H9 (cell line): ENCODE data around the gene NCAPH2. TPM values are rescaled to one million over a fixed set of nuclear protein-coding genes. Genes with fewer than 3 reads are reported as not detected.

ENCODE experiments used
- DNase-seq: peaks from one replicate; pipeline ENCODE4 v3.0.0-alpha.2; 2017
- H2AFZ ChIP-seq: one replicate; pipeline ENCODE4 v1.6.1; 2013; ENCODE audit warnings: mild to moderate bottlenecking, low read length, control low read depth, moderate library complexity
- H2AK5ac ChIP-seq: 2 replicates; pipeline ENCODE4 v1.6.1; 2013; ENCODE audit warnings: low read length, control low read depth, mixed read lengths; ENCODE audit not compliant: insufficient read length
- H2BK120ac ChIP-seq: one replicate; pipeline ENCODE4 v1.6.1; 2013; ENCODE audit warnings: low read depth, mild to moderate bottlenecking, low read length, control low read depth, inconsistent platforms; ENCODE audit not compliant: poor library complexity, severe bottlenecking
- H2BK12ac ChIP-seq: 2 replicates; pipeline ENCODE4 v1.6.1; 2013; ENCODE audit warnings: low read length, control low read depth, mixed read lengths, low read depth; ENCODE audit not compliant: insufficient read length
- H2BK15ac ChIP-seq: 2 replicates; pipeline ENCODE4 v1.6.1; 2013; ENCODE audit warnings: low read depth, low read length, control low read depth
- H2BK20ac ChIP-seq: one replicate; pipeline ENCODE4 v1.6.1; 2013; ENCODE audit warnings: low read depth, mild to moderate bottlenecking, low read length, control low read depth, inconsistent platforms; ENCODE audit not compliant: poor library complexity, severe bottlenecking
- H2BK5ac ChIP-seq: 2 replicates; pipeline ENCODE4 v1.6.1; 2013; ENCODE audit warnings: low read length, control low read depth, mixed read lengths; ENCODE audit not compliant: insufficient read length
- H3K14ac ChIP-seq: 2 replicates; pipeline ENCODE4 v1.6.1; 2013; ENCODE audit warnings: low read length, control low read depth; ENCODE audit not compliant: insufficient read depth
- H3K18ac ChIP-seq: 2 replicates; pipeline ENCODE4 v1.6.1; 2013; ENCODE audit warnings: low read depth, mild to moderate bottlenecking, mixed read lengths, low read length, control low read depth; ENCODE audit not compliant: insufficient read length
- H3K23ac ChIP-seq: 2 replicates; pipeline ENCODE4 v1.6.1; 2013; ENCODE audit warnings: low read length, control low read depth, mixed read lengths, low read depth; ENCODE audit not compliant: insufficient read length
- H3K23me2 ChIP-seq: 2 replicates; pipeline ENCODE4 v1.6.1; 2013; ENCODE audit warnings: low read depth, mild to moderate bottlenecking, mixed read lengths, low read length, control low read depth; ENCODE audit not compliant: insufficient read length, poor library complexity, severe bottlenecking
- H3K27ac ChIP-seq: 2 replicates; pipeline ENCODE4 v1.5.1; 2013; ENCODE audit warnings: low read length, control low read depth, mixed read lengths, low read depth; ENCODE audit not compliant: insufficient read length
- H3K27me3 ChIP-seq: 2 replicates; pipeline ENCODE4 v1.6.1; 2013; ENCODE audit warnings: low read length, control low read depth, inconsistent platforms; ENCODE audit not compliant: insufficient read depth
- H3K4ac ChIP-seq: 2 replicates; pipeline ENCODE4 v1.6.1; 2013; ENCODE audit warnings: low read depth, mild to moderate bottlenecking, control low read depth, inconsistent platforms, low read length, moderate library complexity
- H3K4me1 ChIP-seq: 2 replicates; pipeline ENCODE4 v1.6.1; 2013; ENCODE audit warnings: low read length, control low read depth, inconsistent platforms; ENCODE audit not compliant: insufficient read depth
- H3K4me2 ChIP-seq: 2 replicates; pipeline ENCODE4 v1.6.1; 2013; ENCODE audit warnings: low read length, control low read depth, mixed read lengths; ENCODE audit not compliant: insufficient read length, insufficient read depth
- H3K56ac ChIP-seq: 2 replicates; pipeline ENCODE4 v1.6.1; 2013; ENCODE audit warnings: low read depth, mild to moderate bottlenecking, mixed read lengths, low read length, control low read depth; ENCODE audit not compliant: insufficient read length
- H3K79me1 ChIP-seq: 2 replicates; pipeline ENCODE4 v1.6.1; 2013; ENCODE audit warnings: low read depth, mild to moderate bottlenecking, moderate library complexity, low read length, control low read depth, inconsistent platforms; ENCODE audit not compliant: insufficient read depth, poor library complexity, severe bottlenecking
- H3K79me2 ChIP-seq: 2 replicates; pipeline ENCODE4 v1.6.1; 2013; ENCODE audit warnings: low read length, control low read depth, inconsistent platforms; ENCODE audit not compliant: insufficient read depth
- H3K9ac ChIP-seq: 2 replicates; pipeline ENCODE4 v1.6.1; 2013; ENCODE audit warnings: low read length, control low read depth, mixed read lengths; ENCODE audit not compliant: insufficient read length; ENCODE audit errors: extremely low read depth
- H3K9me3 ChIP-seq: one replicate; pipeline ENCODE4 v1.6.1; 2013; ENCODE audit warnings: low read depth, low read length, inconsistent platforms; ENCODE audit not compliant: control insufficient read depth
- H3T11ph ChIP-seq: one replicate; pipeline ENCODE4 v1.6.1; 2013; ENCODE audit warnings: mild to moderate bottlenecking, low read length, control low read depth, inconsistent platforms
- H4K20me1 ChIP-seq: one replicate; pipeline ENCODE4 v1.6.1; 2013; ENCODE audit not compliant: control insufficient read depth, insufficient read length, insufficient read depth
- H4K5ac ChIP-seq: 2 replicates; pipeline ENCODE4 v1.6.1; 2013; ENCODE audit warnings: low read depth, mild to moderate bottlenecking, mixed read lengths, low read length, control low read depth; ENCODE audit not compliant: insufficient read length
- H4K8ac ChIP-seq: replicated peaks from 2 replicates; pipeline ENCODE4 v1.6.1; 2013; ENCODE audit warnings: low read length, control low read depth, mixed read lengths, low read depth; ENCODE audit not compliant: insufficient read length
- H4K91ac ChIP-seq: 2 replicates; pipeline ENCODE4 v1.6.1; 2013; ENCODE audit warnings: low read depth, mild to moderate bottlenecking, moderate library complexity, mixed read lengths, low read length, control low read depth; ENCODE audit not compliant: insufficient read length
- H3K27ac Mint-ChIP-seq, 3 experiments: 2 replicates in 2 of 3; 3 replicates in 1 of 3; pipeline ENCODE4 v1.8.0; 2020 to 2021; ENCODE audit warnings: mixed read lengths in 3 of 3, mild to moderate bottlenecking in 1 of 3, moderate library complexity in 1 of 3
- H3K27me3 Mint-ChIP-seq: 2 replicates; pipeline ENCODE4 v1.8.0; 2021; ENCODE audit warnings: low read depth, mild to moderate bottlenecking, moderate library complexity, mixed read lengths
- H3K36me3 Mint-ChIP-seq, 3 experiments: 2 replicates in 2 of 3; 3 replicates in 1 of 3; pipeline ENCODE4 v1.8.0; 2020 to 2021; ENCODE audit warnings: low read depth in 3 of 3, mixed read lengths in 3 of 3; ENCODE audit not compliant: insufficient read depth in 1 of 3
- H3K4me1 Mint-ChIP-seq, 2 experiments: 2 replicates each; pipeline ENCODE4 v1.8.0; 2020; ENCODE audit warnings: mixed read lengths in 2 of 2
- H3K4me3 Mint-ChIP-seq, 2 experiments: 2 replicates in 1 of 2; 3 replicates in 1 of 2; pipeline ENCODE4 v1.8.0; 2020 to 2021; ENCODE audit warnings: mild to moderate bottlenecking in 2 of 2, mixed read lengths in 2 of 2, moderate library complexity in 1 of 2
- H3K9me3 Mint-ChIP-seq, 2 experiments: 2 replicates in 1 of 2; 3 replicates in 1 of 2; pipeline ENCODE4 v1.8.0; 2020; ENCODE audit warnings: mild to moderate bottlenecking in 2 of 2, mixed read lengths in 2 of 2, moderate library complexity in 1 of 2
- CTCF ChIP-seq: fragments of 200-600 bp; sonication (generic); conservative IDR thresholded peaks from 3 replicates; pipeline ENCODE4 v1.8.0; 2021; ENCODE audit warnings: antibody characterized with exemption, mild to moderate bottlenecking
- WGBS: extraction: QIAGEN DNeasy Blood & Tissue Kit; methylation state at CpG from one replicate; pipeline ENCODE4 v1.1.7; 2013; ENCODE audit warnings: missing lambda C conversion rate, low lambda C conversion rate, mixed read lengths; ENCODE audit not compliant: insufficient read length; ENCODE audit errors: extremely low coverage; 5-methylcytosine and 5-hydroxymethylcytosine counted together
- total RNA-seq: library from RNA; stranded (reverse); gene quantifications from 2 replicates; pipeline ENCODE4 v1.2.1, GENCODE V29; 2021

The NCAPH2 gene
- total RNA-seq, 1 experiment from 2014 or later: 76.2 TPM

- Histone ChIP-seq H3K79me1 (no peaks in the 10 kb centered on the region), H2BK20ac (no peak overlapping the region), H2BK12ac (no peak overlapping the region), H3K4me1 (no peaks in the 10 kb centered on the region), H2BK120ac (no peak overlapping the region), H3K23ac (no peak overlapping the region), H3K27me3 (peaks cover 37% of the 10 kb centered on the region; the same call in 1 of the 2 replicates), H3K4ac (no peak overlapping the region), H2AFZ (no peak overlapping the region), H2AK5ac (no peak overlapping the region), H3K9me3 (no peaks in the 10 kb centered on the region), H4K20me1 (no peaks in the 10 kb centered on the region), H3K27ac (no peak overlapping the region), H4K91ac (no peak overlapping the region), H3K56ac (no peak overlapping the region), H3T11ph (no peak overlapping the region), H4K5ac (no peak overlapping the region), H3K18ac (no peak overlapping the region), H3K14ac (0 out of 2 replicates have a peak overlapping the region, but pooled peaks have one; percentile 77), H2BK15ac (no peak overlapping the region), H3K9ac (no peak overlapping the region), H3K23me2 (peaks cover 18% of the 10 kb centered on the region), H3K79me2 (no peaks in the 10 kb centered on the region), H2BK5ac (no peak overlapping the region), H3K4me2 (peak overlapping the region; percentile 34), H4K8ac (no peak overlapping the region)
- no peak for TF ChIP-seq CTCF
- peaks cover 75% of the 10 kb centered on the region for H3K27me3 Mint-ChIP-seq
- H3K4me3 Mint-ChIP-seq: peak overlapping the region; percentile 56 to 77
- no peak for DNase-seq
- H3K4me1 Mint-ChIP-seq: peaks cover 15 to 20% of the 10 kb centered on the region in 2 experiments
- WGBS: no CpG with 5 or more reads among the region's 21 CpGs
- no peaks in the 10 kb centered on the region; a peak in 1 of 5 replicates for H3K9me3 Mint-ChIP-seq
- no peak overlapping the region for H3K27ac Mint-ChIP-seq
- H3K36me3 Mint-ChIP-seq: no peaks in the 10 kb centered on the region; a peak in 1 of 7 replicates
Observed at GRCh38 chr22:50530580-50530876, 22.5 kb downstream of the NCAPH2 start.
